ENCODE measurements around the gene CBARP. TPM values are rescaled to one million over a fixed set of nuclear protein-coding genes. Genes with fewer than 3 reads are reported as not detected.

The CBARP gene
- total RNA-seq, 1 experiment from 2014 or later = 1.9 TPM

DNA sequence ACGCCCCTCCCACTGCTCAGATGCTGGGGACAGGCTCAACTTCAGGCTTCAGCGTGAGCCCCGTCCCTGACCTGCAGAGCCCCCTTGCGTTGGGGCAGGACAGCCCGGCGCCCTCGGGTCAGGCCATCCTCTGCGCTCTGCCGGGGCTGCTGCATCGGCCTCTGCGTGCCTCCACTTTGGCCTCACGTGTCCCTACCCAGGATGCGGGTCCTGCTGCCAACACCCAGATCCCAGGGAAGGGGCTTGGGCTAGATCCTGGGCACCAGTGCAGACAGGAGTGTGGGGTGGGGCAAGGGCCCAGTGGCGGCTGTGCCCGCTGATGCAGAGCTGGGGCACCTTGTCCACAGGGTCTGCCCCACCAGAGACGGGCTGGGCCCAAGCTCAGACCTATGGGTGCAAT, 13.0 kb downstream of the CBARP start:
- H3F3A ChIP-seq (ENCODE audit: insufficient read depth, low read depth) = no peaks in the 10 kb centered on the region
- TF ChIP-seq, protein P1, sequence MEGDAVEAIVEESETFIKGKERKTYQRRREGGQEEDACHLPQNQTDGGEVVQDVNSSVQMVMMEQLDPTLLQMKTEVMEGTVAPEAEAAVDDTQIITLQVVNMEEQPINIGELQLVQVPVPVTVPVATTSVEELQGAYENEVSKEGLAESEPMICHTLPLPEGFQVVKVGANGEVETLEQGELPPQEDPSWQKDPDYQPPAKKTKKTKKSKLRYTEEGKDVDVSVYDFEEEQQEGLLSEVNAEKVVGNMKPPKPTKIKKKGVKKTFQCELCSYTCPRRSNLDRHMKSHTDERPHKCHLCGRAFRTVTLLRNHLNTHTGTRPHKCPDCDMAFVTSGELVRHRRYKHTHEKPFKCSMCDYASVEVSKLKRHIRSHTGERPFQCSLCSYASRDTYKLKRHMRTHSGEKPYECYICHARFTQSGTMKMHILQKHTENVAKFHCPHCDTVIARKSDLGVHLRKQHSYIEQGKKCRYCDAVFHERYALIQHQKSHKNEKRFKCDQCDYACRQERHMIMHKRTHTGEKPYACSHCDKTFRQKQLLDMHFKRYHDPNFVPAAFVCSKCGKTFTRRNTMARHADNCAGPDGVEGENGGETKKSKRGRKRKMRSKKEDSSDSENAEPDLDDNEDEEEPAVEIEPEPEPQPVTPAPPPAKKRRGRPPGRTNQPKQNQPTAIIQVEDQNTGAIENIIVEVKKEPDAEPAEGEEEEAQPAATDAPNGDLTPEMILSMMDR (conservative IDR thresholded peaks at IDR 0.05) = no peak
- no peak for TF ChIP-seq EZH2 (IDR thresholded peaks at IDR 0.05; ENCODE audit: low read depth)
- DNase-seq = no peak
- H3K4me3 ChIP-seq = no peak overlapping the region
- ChIA-PET CTCF (interaction anchor here (0.7 kb wide), 1 partner anchor 30 kb away, joined by 3 read pairs; no protein-coding TSS in a partner anchor), POLR2A (ENCODE audit: unreplicated experiment) (interaction anchor here (0.6 kb wide), 2 partner anchors 25 to 44 kb away, joined by 4 to 5 read pairs; no protein-coding TSS in a partner anchor)
- H3K79me2 ChIP-seq (ENCODE audit: low read depth) = no peaks in the 10 kb centered on the region
- no peaks in the 10 kb centered on the region for H3K36me3 ChIP-seq (ENCODE audit: low read depth)
- peaks cover 8% of the 10 kb centered on the region; the same call in 1 of the 2 replicates for H4K20me1 ChIP-seq (ENCODE audit: insufficient read depth)
- intact Hi-C loops (cut with micrococcal nuclease; ENCODE audit: unreplicated experiment) = no loop called here
- H3K4me1 ChIP-seq (replicated peaks; ENCODE audit: insufficient read depth) = no peaks in the 10 kb centered on the region
- H2AFZ ChIP-seq = no peak overlapping the region
- BruUV-seq (replicated peaks) = no TSS peak
- H3K9me3 ChIP-seq (ENCODE audit: insufficient read depth, low read depth) = no peaks in the 10 kb centered on the region
- H3K27ac ChIP-seq = no peak overlapping the region
- no peak overlapping the region for H3K4me2 ChIP-seq
- no peaks in the 10 kb centered on the region for H3K27me3 ChIP-seq (ENCODE audit: insufficient read depth, low read depth)
- no peaks in the 10 kb centered on the region for H3K9me2 ChIP-seq (ENCODE audit: insufficient read depth)

DNA sequence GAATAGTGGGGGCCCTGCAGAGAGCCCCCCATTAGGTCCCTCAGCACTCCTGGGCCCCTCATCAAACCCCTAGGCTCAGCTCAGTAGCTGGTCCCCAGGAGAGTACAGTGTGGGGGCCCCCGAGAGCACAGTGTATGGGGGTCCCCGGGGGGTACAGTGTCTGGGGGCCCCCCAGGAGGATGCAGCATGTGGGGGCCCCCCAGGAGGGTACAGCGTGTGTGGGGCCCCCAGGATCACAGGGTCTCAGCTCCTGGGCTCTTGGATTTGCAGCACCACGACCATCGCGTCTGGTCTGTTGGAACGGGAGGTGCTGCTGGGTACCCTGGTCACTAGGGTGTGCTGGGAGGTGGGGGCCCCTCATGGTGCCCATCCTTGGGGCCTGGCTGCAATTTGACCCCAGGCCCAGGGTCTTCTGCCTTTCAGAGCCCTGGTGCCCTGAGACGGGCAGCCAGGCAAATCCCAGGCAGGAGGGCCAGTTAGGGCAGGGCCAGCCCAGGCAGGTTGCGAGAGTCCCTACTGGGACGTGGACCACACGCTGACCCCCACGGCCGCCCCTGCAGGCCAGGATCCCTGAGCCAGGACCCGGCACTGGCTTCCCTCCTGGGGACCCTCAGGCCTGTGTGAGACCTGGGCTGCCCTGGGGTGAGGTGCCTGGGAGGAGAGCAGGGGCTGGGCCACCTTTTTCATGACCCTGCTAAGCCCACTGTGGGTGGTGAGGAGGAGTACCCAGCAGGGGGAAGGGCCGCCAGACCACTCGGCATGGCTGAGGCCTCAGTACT, 13.6 kb downstream of the CBARP start:
- POLR2A ChIA-PET (ENCODE audit: unreplicated experiment) = interaction anchor here (0.6 kb wide), 1 partner anchor 45 kb away, joined by 5 read pairs; no protein-coding TSS in a partner anchor
- no peak for TF ChIP-seq EZH2 (IDR thresholded peaks at IDR 0.05; ENCODE audit: low read depth)
- TF ChIP-seq, protein P1 (conservative IDR thresholded peaks at IDR 0.05) = no peak

GRCh38 chr19:1223018-1223855, 14.6 kb downstream of the CBARP start:
- Histone ChIP-seq H3K9me3 (ENCODE audit: insufficient read depth, low read depth) (no peaks in the 10 kb centered on the region), H3K27ac (no peak overlapping the region), H3F3A (ENCODE audit: insufficient read depth, low read depth) (no peaks in the 10 kb centered on the region), H3K9me2 (ENCODE audit: insufficient read depth) (no peaks in the 10 kb centered on the region), H2AFZ (no peak overlapping the region), H3K36me3 (ENCODE audit: low read depth) (no peaks in the 10 kb centered on the region), H3K4me2 (no peak overlapping the region), H3K27me3 (ENCODE audit: insufficient read depth, low read depth) (no peaks in the 10 kb centered on the region), H3K4me1 (replicated peaks; ENCODE audit: insufficient read depth) (no peaks in the 10 kb centered on the region), H3K79me2 (ENCODE audit: low read depth) (peaks cover 6% of the 10 kb centered on the region), H3K4me3 (no peak overlapping the region), H4K20me1 (ENCODE audit: insufficient read depth) (peaks cover 11% of the 10 kb centered on the region; the same call in 1 of the 2 replicates)
- TF ChIP-seq, protein P1 (conservative IDR thresholded peaks at IDR 0.05) = peak; percentile 51; the same call in 1 of the 2 replicates
- no peak for TF ChIP-seq EZH2 (IDR thresholded peaks at IDR 0.05; ENCODE audit: low read depth)
- ChIA-PET POLR2A (ENCODE audit: unreplicated experiment) (no interaction called here), CTCF (no interaction called here)
- no TSS peak for BruUV-seq (replicated peaks)
- intact Hi-C loops (cut with micrococcal nuclease; ENCODE audit: unreplicated experiment) = no loop called here
- DNase-seq = no peak

More for the DNA sequence above, 13.6 kb downstream of the CBARP start:
- H3K4me1 ChIP-seq (replicated peaks; ENCODE audit: insufficient read depth) = no peaks in the 10 kb centered on the region
- no peak for DNase-seq
- H4K20me1 ChIP-seq (ENCODE audit: insufficient read depth) = peaks cover 8% of the 10 kb centered on the region; the same call in 1 of the 2 replicates
- H3K36me3 ChIP-seq (ENCODE audit: low read depth) = no peaks in the 10 kb centered on the region
- H3K9me3 ChIP-seq (ENCODE audit: insufficient read depth, low read depth) = no peaks in the 10 kb centered on the region
- no peak overlapping the region for H3K4me3 ChIP-seq
- intact Hi-C loops (cut with micrococcal nuclease; ENCODE audit: unreplicated experiment) = no loop called here
- no peaks in the 10 kb centered on the region for H3K9me2 ChIP-seq (ENCODE audit: insufficient read depth)
- no peaks in the 10 kb centered on the region for H3F3A ChIP-seq (ENCODE audit: insufficient read depth, low read depth)
- CTCF ChIA-PET = interaction anchor here (0.7 kb wide), 1 partner anchor 29 kb away, joined by 3 read pairs; no protein-coding TSS in a partner anchor
- H3K27ac ChIP-seq = no peak overlapping the region
- H3K79me2 ChIP-seq (ENCODE audit: low read depth) = no peaks in the 10 kb centered on the region
- no peaks in the 10 kb centered on the region for H3K27me3 ChIP-seq (ENCODE audit: insufficient read depth, low read depth)
- BruUV-seq (replicated peaks) = no TSS peak
- H3K4me2 ChIP-seq = no peak overlapping the region
- no peak overlapping the region for H2AFZ ChIP-seq

All from PC-9 (cell line).